PC-3 (cell line): ENCODE results near the gene GAL3ST1. TPM values are rescaled to one million over a fixed set of nuclear protein-coding genes. Genes with fewer than 3 reads are reported as not detected.
"Not testable (repeated sequence)": the region's sequence is repeated elsewhere in the genome, so short reads cannot be mapped to it uniquely, and the experiment has no call there.

ENCODE experiments used
- ATAC-seq: fragments of 200-7000 bp; cut with Tn5 transposase; 2 replicates; pipeline ENCODE4 v1.9.1; 2020; ENCODE audit warnings: mild to moderate bottlenecking, moderate library complexity
- BruUV-seq: library from RNA; stranded (reverse); fragments of 400-500 nt; replicated peaks from 2 replicates; lab custom pipeline; 2021; lab: Mats Ljungman, UMichigan
- CTCF ChIA-PET: fragments of 300-600 bp; sonication (Branson Sonifier 250); formaldehyde crosslinking; loops from one replicate; lab custom pipeline; 2022; ENCODE audit warnings: antibody characterized with exemption; lab: Charles Lee
- POLR2A ChIA-PET: fragments of 300-600 bp; sonication (Branson Sonifier 250); formaldehyde crosslinking; loops from one replicate; lab custom pipeline; 2022; ENCODE audit warnings: antibody characterized with exemption; ENCODE audit not compliant: unreplicated experiment; lab: Charles Lee
- DNase-seq: peaks from one replicate; pipeline ENCODE4 v3.0.0-alpha.2; 2015
- H2AFZ ChIP-seq: fragments of 300-600 bp; sonication (generic); 2 replicates; pipeline ENCODE4 v1.6.0; 2016; ENCODE audit warnings: antibody characterized with exemption, low read length
- H3F3A ChIP-seq: fragments of 300-600 bp; sonication (generic); one replicate; pipeline ENCODE4 v1.6.0; 2017; ENCODE audit warnings: antibody characterized with exemption, low read length, control low read depth, mild to moderate bottlenecking; ENCODE audit not compliant: unreplicated experiment
- H3K27ac ChIP-seq: fragments of 300-600 bp; sonication (generic); 2 replicates; pipeline ENCODE4 v1.5.1; 2016; ENCODE audit warnings: mild to moderate bottlenecking, low read length
- H3K27me3 ChIP-seq: fragments of 300-600 bp; sonication (generic); 2 replicates; pipeline ENCODE4 v1.6.1; 2016; ENCODE audit warnings: low read length, mixed read lengths
- H3K36me3 ChIP-seq: fragments of 300-600 bp; sonication (generic); 2 replicates; pipeline ENCODE4 v1.6.1; 2016; ENCODE audit warnings: low read depth, mixed run types, low read length, mixed read lengths
- H3K4me1 ChIP-seq: fragments of 300-600 bp; sonication (generic); 2 replicates; pipeline ENCODE4 v1.5.1; 2016; ENCODE audit warnings: low read length; ENCODE audit not compliant: insufficient read depth
- H3K4me2 ChIP-seq: fragments of 300-600 bp; sonication (generic); 2 replicates; pipeline ENCODE4 v1.6.0; 2016; ENCODE audit warnings: low read length
- H3K4me3 ChIP-seq: fragments of 300-600 bp; sonication (generic); 2 replicates; pipeline ENCODE4 v1.5.1; 2016; ENCODE audit warnings: mild to moderate bottlenecking, low read length, mixed read lengths
- H3K79me2 ChIP-seq: fragments of 300-600 bp; sonication (generic); 2 replicates; pipeline ENCODE4 v1.6.1; 2017; ENCODE audit warnings: low read length, mixed read lengths
- H3K9ac ChIP-seq: fragments of 300-600 bp; sonication (generic); 2 replicates; pipeline ENCODE4 v1.6.0; 2016; ENCODE audit warnings: mild to moderate bottlenecking, low read length
- H3K9me2 ChIP-seq: fragments of 300-600 bp; sonication (generic); replicated peaks from 2 replicates; pipeline ENCODE4 v1.6.1; 2016; ENCODE audit warnings: mixed run types, low read length, mixed read lengths
- H3K9me3 ChIP-seq: fragments of 300-600 bp; sonication (generic); 2 replicates; pipeline ENCODE4 v1.6.1; 2016; ENCODE audit warnings: low read length, mixed read lengths
- H4K20me1 ChIP-seq: fragments of 300-600 bp; sonication (generic); 2 replicates; pipeline ENCODE4 v1.6.1; 2016; ENCODE audit warnings: low read length, mixed read lengths
- EZH2 ChIP-seq: fragments of 300-600 bp; sonication (generic); IDR thresholded peaks from one replicate; pipeline ENCODE4 v1.6.1; 2017; ENCODE audit warnings: antibody characterized with exemption, mild to moderate bottlenecking, low read length; ENCODE audit not compliant: unreplicated experiment
- EZH2phosphoT487 ChIP-seq: fragments of 300-600 bp; sonication (generic); IDR thresholded peaks from 2 replicates; pipeline ENCODE4 v1.6.1; 2018; ENCODE audit warnings: mild to moderate bottlenecking, antibody characterized with exemption, low read length, borderline replicate concordance
- intact Hi-C: fragments of 100-400 bp; cut with micrococcal nuclease; formaldehyde crosslinking; loops from 2 replicates; pipeline ENCODE4 v1.9.0; 2023
- total RNA-seq: library from RNA; depleted of rRNA; stranded (reverse); fragments of >200 nt; gene quantifications from 2 replicates; pipeline ENCODE4 v1.2.3, GENCODE V29; 2014
- TF ChIP-seq, protein P1 (sequence below): fragments of 300-600 bp; sonication (generic); conservative IDR thresholded peaks from 2 replicates; pipeline ENCODE4 v1.5.1; 2017; ENCODE audit warnings: antibody characterized with exemption, low read depth, mild to moderate bottlenecking, low read length

Gene GAL3ST1
- total RNA-seq, 1 experiment from 2014 or later: not detected

DNA sequence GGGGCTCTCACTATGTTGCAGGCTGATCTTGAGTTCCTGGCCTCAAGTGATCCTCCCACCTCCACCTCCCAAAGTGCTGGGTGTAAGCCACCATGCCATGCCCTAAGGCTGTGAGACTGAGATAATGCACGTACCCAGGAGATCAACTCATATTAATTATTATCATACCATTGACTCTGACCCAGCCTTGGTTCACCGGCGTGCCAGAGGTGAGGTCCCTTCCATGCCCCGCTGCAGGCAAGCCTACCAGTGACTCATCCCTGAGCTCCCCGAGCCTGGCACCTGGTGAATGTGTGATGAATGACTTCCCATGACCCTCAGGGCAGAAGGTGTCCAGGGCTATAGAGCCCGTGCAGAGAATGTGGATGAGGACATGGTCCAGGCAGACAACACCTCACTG is 12.1 kb downstream of the GAL3ST1 start:
- Histone ChIP-seq H3K27ac (no peak overlapping the region), H3F3A (no peaks in the 10 kb centered on the region), H3K9me2 (no peaks in the 10 kb centered on the region), H2AFZ (no peak overlapping the region), H4K20me1 (no peaks in the 10 kb centered on the region), H3K4me1 (no peaks in the 10 kb centered on the region), H3K4me2 (no peak overlapping the region), H3K9me3 (no peaks in the 10 kb centered on the region), H3K4me3 (no peak overlapping the region), H3K79me2 (no peaks in the 10 kb centered on the region), H3K36me3 (no peaks in the 10 kb centered on the region), H3K9ac (no peak overlapping the region), H3K27me3 (no peaks in the 10 kb centered on the region)
- DNase-seq (peak; percentile 45), ATAC-seq (peak; percentile 48)
- CTCF ChIA-PET: no interaction called here
- TF ChIP-seq, protein P1, sequence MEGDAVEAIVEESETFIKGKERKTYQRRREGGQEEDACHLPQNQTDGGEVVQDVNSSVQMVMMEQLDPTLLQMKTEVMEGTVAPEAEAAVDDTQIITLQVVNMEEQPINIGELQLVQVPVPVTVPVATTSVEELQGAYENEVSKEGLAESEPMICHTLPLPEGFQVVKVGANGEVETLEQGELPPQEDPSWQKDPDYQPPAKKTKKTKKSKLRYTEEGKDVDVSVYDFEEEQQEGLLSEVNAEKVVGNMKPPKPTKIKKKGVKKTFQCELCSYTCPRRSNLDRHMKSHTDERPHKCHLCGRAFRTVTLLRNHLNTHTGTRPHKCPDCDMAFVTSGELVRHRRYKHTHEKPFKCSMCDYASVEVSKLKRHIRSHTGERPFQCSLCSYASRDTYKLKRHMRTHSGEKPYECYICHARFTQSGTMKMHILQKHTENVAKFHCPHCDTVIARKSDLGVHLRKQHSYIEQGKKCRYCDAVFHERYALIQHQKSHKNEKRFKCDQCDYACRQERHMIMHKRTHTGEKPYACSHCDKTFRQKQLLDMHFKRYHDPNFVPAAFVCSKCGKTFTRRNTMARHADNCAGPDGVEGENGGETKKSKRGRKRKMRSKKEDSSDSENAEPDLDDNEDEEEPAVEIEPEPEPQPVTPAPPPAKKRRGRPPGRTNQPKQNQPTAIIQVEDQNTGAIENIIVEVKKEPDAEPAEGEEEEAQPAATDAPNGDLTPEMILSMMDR: no peak
- TF ChIP-seq EZH2phosphoT487 (no peak), EZH2 (no peak)
- intact Hi-C loops: no loop called here
- no TSS peak for BruUV-seq
- POLR2A ChIA-PET: no interaction called here

- no peak for TF ChIP-seq EZH2
- no peak for TF ChIP-seq EZH2phosphoT487
- TF ChIP-seq, protein P1: no peak
- CTCF ChIA-PET: no interaction called here
- POLR2A ChIA-PET: no interaction called here
- H3K79me2 ChIP-seq: no peaks in the 10 kb centered on the region
- intact Hi-C loops: no loop called here
- no peak overlapping the region for H3K4me3 ChIP-seq
- BruUV-seq: no TSS peak
- H2AFZ ChIP-seq: no peak overlapping the region
- no peak overlapping the region for H3K4me2 ChIP-seq
- no peaks in the 10 kb centered on the region for H3K4me1 ChIP-seq
- H3K9me2 ChIP-seq: no peaks in the 10 kb centered on the region
- DNase-seq (no peak), ATAC-seq (no peak)
- H3F3A ChIP-seq: no peaks in the 10 kb centered on the region
- H3K9ac ChIP-seq: no peak overlapping the region
- H3K9me3 ChIP-seq: no peaks in the 10 kb centered on the region
- H3K27me3 ChIP-seq: no peaks in the 10 kb centered on the region
- no peaks in the 10 kb centered on the region for H4K20me1 ChIP-seq
- H3K36me3 ChIP-seq: no peaks in the 10 kb centered on the region
- no peak overlapping the region for H3K27ac ChIP-seq
These were observed 12.9 kb downstream of the GAL3ST1 start for GRCh38 chr22:30561402-30562189.

- H3K9me2 ChIP-seq, H3K27me3 ChIP-seq, H3K4me2 ChIP-seq, CTCF ChIA-PET, H3K9me3 ChIP-seq, H3K36me3 ChIP-seq, ATAC-seq, H3K27ac ChIP-seq, H3F3A ChIP-seq, H3K9ac ChIP-seq, H3K79me2 ChIP-seq, H2AFZ ChIP-seq, BruUV-seq, H4K20me1 ChIP-seq, H3K4me3 ChIP-seq, intact Hi-C loops, H3K4me1 ChIP-seq: not testable (repeated sequence)
- TF ChIP-seq, protein P1: peak; percentile 27; the same call in 1 of the 2 replicates
- DNase-seq: peak; percentile 19
- POLR2A ChIA-PET: interaction anchor here (0.6 kb wide), 1 partner anchor 9 kb away, joined by 5 read pairs; no protein-coding TSS in a partner anchor
These were observed 13.7 kb downstream of the GAL3ST1 start for GRCh38 chr22:30560643-30561202.
